GM13976 (cell line): Measurements from ENCODE around the gene DOP1A.

Experiments used
- DNase-seq: peaks from one replicate; pipeline ENCODE4 v3.0.0; 2012; ENCODE audit warnings: low spot score
- in situ Hi-C: fragments of 300-500 bp; cut with MboI; formaldehyde crosslinking; loops from one replicate; pipeline ENCODE4 v1.12.0; 2022; ENCODE audit warnings: low sequenced_read_pairs, mixed read lengths, inconsistent platforms; ENCODE audit not compliant: unreplicated experiment
- TF ChIP-seq, protein P1 (sequence below): IDR thresholded peaks from 2 replicates; pipeline ENCODE4 v1.5.1; 2012; ENCODE audit warnings: borderline replicate concordance, mild to moderate bottlenecking; ENCODE audit not compliant: insufficient read depth; ENCODE audit errors: extremely low read depth, missing control alignments, control extremely low read depth

DOP1A gene

DNA sequence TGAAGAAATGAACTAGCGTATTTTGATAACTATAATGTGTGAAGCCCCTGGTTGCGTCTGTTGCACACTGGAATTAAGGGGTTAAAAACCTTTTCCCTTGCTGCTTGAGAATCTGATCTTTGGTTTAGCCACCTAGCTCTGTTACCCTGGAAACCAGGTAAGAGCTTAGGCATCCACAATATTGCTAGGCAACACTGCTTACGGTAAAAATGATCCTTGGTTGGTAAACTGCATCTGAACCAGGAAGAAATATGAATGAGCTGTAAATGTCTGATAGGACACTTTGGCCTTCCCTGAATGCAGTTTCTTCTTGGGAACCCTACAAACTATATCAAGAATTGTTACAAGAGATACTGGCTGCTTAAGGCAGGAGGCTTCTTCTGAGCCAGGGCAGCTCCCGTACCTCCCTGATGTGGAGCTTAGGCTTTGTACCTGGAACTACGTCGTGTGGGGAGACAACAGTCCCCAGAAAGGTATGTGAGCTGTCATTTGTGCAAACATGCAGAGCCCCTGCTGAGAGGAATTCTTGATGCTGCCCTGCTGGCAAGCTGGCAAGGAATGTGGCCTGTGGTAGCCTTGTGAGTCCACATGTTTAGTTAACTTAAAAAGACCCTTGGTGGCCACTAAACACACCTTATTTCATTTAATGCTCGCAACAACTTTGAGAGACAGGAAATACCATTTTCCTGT, 20.3 kb upstream of the DOP1A start:
- in situ Hi-C loops = no loop called here
- DNase-seq = no peak
- TF ChIP-seq, protein P1, sequence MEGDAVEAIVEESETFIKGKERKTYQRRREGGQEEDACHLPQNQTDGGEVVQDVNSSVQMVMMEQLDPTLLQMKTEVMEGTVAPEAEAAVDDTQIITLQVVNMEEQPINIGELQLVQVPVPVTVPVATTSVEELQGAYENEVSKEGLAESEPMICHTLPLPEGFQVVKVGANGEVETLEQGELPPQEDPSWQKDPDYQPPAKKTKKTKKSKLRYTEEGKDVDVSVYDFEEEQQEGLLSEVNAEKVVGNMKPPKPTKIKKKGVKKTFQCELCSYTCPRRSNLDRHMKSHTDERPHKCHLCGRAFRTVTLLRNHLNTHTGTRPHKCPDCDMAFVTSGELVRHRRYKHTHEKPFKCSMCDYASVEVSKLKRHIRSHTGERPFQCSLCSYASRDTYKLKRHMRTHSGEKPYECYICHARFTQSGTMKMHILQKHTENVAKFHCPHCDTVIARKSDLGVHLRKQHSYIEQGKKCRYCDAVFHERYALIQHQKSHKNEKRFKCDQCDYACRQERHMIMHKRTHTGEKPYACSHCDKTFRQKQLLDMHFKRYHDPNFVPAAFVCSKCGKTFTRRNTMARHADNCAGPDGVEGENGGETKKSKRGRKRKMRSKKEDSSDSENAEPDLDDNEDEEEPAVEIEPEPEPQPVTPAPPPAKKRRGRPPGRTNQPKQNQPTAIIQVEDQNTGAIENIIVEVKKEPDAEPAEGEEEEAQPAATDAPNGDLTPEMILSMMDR = no peak

DNA sequence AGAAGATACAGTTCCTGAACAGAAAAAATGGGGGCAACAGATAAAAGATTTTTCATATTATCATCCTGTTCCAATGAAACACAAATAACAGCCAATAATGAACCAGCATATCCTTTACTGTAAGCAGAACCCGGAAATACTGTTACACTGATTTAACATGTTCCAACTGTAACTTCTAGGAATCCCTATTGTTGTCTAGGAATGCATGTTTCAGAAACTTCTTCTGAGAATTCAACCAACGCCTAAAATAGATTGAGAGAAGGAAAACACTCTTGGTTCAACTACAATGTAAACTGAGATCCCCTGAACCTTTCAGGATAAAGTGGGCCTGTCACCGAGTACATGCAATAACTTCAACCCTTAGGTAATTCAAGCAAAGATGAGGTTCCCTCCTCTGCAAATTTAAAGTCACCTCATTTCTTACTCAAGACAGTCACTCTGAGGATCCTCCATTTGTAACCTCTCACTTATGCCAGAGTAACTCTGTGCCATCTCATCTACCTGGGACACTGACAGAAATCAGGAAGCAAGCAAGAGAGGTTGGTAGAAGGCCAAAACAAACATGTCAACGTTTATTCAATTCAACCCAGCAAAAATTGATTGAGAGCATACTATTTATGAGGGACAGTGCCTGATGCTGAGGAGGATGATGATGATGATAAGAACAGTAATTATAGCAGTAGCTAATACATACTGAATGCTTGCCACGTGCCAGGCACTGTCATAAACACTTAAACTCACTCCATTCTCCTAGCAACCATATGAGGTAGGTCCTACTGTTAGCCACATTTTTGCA, 15.9 kb upstream of the DOP1A start:
- no peak for DNase-seq
- in situ Hi-C loops = no loop called here
- TF ChIP-seq, protein P1 = no peak

DNA sequence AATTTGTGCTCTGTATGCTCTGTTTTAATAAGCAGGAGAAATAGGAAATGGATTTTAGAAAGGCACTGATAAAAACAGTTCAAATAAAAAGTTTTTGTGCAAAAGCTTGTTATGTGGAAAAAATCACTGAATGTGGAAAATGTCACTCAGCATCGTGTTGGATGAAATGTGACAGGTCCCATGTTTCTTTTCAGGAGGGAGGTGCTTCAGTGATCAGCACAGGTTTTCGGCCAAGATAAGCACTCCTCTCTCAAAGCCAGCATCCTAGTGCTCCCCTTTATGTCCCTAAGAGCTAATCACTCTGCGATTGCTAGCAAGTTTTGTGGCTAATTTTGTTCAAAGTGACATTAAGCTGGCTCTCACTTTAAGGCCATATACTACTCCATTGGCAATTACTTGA, 13.8 kb upstream of the DOP1A start:
- TF ChIP-seq, protein P1 = no peak
- in situ Hi-C loops = no loop called here

DNA sequence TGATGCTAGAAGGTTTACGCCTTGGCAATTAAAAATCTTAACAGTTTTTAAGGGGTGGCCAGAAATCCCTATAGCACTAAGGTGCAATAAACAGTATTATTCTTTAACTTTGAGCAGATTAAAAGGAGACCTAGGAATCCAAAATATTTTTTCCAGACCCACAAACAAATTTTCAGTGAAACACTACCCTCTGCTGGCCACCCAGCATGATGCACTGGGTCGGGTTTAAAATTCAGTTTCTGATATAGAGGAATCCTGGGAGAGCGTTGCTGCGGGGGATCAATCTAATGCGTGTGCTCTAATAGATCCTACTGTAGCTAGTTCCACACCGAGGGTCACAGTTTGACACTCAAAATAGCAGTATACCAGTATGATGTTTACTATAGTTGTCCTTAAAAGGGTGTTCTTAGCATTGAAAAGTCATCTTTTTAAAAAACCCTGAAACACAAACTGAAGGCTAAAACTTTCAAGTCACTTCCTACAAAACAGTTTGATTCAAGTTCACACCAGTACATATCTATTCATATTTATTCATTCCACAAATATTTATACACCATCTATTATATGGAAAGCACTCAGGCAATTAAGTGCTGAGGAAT, 12.0 kb upstream of the DOP1A start:
- DNase-seq = peak; percentile 40
- TF ChIP-seq, protein P1 = peak; percentile 47
- in situ Hi-C loops = loop anchor here (5.0 kb wide), 1 partner anchor 798 kb away; no protein-coding TSS in a partner anchor

More for the DNA sequence above, 13.8 kb upstream of the DOP1A start:
- DNase-seq = no peak

DNA sequence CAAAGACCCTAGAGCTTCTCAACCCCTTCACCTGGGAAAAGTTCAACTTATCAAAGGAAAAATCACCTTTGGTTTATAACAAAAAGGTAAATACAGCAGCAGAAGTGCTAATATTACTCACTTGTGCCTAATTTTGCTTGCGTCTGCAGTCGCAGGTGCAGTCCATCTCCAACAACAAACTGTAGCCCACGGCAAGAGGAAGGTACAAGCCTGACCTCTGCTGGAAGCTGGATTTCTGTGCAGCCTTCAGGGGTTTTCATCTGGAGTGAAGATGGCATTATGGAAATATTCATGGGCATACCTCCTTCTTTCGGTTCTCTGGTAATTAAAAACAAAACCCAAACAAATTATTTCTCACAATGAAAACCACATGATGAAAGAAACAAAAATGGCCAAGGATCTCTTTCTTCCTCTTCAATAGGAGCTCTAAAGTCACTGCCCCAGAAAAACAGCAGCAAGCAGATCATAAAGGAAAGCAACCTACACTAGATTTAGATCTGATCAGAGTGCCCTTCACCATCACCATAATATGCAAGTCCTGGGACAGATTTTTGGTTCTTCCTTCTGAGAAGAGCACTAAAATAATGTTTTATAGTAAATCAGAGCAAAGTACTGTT, 9.7 kb upstream of the DOP1A start:
- DNase-seq = peak; percentile 34
- TF ChIP-seq, protein P1 = peak; percentile 72
- in situ Hi-C loops = loop anchor here (5.0 kb wide), 1 partner anchor 801 kb away; no protein-coding TSS in a partner anchor

DNA sequence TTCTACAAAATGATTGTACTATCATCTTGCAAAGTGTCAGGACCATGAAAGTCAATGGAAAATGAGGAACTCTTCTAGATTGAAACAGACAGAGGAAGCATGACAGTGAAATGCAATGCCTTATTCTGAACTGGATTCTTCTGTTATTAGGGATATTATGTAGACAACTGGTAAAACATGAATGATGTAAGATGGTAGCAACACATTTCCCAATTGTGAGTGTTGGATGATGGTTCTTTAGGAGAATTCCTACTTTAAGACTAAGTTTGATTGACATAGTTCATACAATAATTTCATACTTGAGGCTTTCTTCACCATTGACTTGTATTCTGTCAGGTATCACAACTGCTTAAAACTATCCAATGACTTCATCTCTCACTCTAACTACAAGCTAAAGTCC, 6.3 kb upstream of the DOP1A start:
- DNase-seq = no peak
- TF ChIP-seq, protein P1 = no peak
- in situ Hi-C loops = no loop called here
